ENCODE results near the gene NCF4. TPM values are rescaled to one million over a fixed set of nuclear protein-coding genes. Genes with fewer than 3 reads are reported as not detected.

The NCF4 gene
- total and polyA plus RNA-seq, 5 experiments from 2014 or later, result 0.39 to 3.1 (median 1.7) TPM; not detected in 1

DNA sequence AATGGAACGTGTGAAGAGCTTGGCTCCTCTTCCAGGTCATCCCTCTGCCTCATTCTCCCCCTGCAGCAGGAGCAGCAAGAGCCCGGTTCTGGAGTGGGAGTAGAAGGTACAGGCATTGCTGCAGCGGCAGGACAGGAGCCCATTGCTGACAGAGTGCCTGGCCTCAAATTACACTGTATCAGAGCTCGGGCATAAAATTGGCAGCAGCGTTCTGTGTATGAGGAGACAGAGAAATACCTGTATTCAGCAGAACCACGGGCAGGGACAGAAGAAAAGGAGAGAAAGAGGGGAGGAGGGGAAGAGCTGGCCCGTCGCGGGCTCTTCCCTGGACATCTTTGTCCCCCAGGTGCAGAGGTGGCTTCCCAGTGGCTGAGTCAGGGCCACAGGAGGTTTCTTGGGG, 2.6 kb upstream of the NCF4 start:
- ATAC-seq (no peak), DNase-seq (no peak)
- Mint-ChIP-seq H3K36me3 (peaks cover 0 to under 1% (median 0%) of the 10 kb centered on the region in 3 donors), H3K27me3 (peaks cover 2 to 10% (median 4%) of the 10 kb centered on the region in 5 donors), H3K27ac (no peak overlapping the region), H3K4me3 (no peak overlapping the region), H3K9me3 (peaks cover 0 to under 1% (median 0%) of the 10 kb centered on the region in 9 donors), H3K4me1 (peaks cover 6 to 40% (median 22%) of the 10 kb centered on the region in 4 donors)
- POLR2A ChIA-PET, result no interaction called here

DNA sequence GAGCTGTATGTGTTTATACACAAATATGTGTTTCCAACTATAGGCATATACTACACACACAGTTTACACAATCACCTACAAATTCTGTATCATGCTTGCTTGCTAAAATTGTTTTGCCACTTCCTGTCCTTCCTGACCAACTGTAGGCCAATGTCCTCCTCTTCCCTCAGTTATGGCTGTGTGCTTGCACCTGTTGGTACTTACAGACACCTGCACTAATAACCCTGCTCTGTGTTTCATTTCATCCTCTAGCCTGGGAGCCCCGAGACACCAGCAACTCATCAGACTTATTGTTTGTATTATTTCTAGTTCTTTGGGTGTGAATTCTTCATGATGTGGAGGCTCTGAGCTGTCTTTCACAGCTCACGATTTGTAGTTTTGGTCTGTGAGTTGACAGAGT, 1.8 kb upstream of the NCF4 start:
- Mint-ChIP-seq H3K36me3 (no peaks in the 10 kb centered on the region), H3K27ac (no peak overlapping the region), H3K4me3 (no peak overlapping the region), H3K27me3 (peaks cover 2 to 10% (median 4%) of the 10 kb centered on the region in 5 donors), H3K4me1 (peaks cover 4 to 32% (median 15%) of the 10 kb centered on the region in 4 donors), H3K9me3 (no peaks in the 10 kb centered on the region)
- DNase-seq, result no peak
- no peak for ATAC-seq
- POLR2A ChIA-PET, result no interaction called here

DNA sequence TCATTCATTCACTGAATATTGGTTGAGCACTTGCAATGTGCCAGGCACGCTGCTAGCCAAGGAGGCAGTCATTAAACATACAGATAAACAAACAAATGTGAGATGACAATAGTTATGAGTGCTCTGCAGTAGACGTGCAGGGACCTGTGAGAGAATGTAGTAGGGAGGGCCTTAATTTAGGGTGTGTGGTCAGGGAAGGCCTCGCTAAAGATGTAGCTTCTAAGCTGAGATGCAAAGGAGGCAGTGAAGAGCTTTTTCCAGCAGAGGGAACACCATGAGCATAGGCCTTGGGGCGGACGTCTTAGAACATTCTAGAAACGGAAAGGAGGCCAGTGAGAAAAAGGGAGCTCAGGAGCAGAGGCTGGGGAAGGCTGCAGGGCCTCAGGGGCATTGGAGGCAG, 789 bp upstream of the NCF4 start:
- Mint-ChIP-seq H3K27me3 (peaks cover 2 to 10% (median 4%) of the 10 kb centered on the region in 5 donors), H3K36me3 (no peaks in the 10 kb centered on the region), H3K4me3 (peak overlapping the region in 1 of 10 donors; percentile 74), H3K9me3 (peaks cover 0 to 2% (median 0%) of the 10 kb centered on the region in 9 donors), H3K4me1 (peaks cover 4 to 35% (median 14%) of the 10 kb centered on the region in 4 donors), H3K27ac (peak overlapping the region in 5 of 10 donors; percentile 19 to 85 (median 60))
- no peak for ATAC-seq
- POLR2A ChIA-PET, result no interaction called here
- no peak for DNase-seq

DNA sequence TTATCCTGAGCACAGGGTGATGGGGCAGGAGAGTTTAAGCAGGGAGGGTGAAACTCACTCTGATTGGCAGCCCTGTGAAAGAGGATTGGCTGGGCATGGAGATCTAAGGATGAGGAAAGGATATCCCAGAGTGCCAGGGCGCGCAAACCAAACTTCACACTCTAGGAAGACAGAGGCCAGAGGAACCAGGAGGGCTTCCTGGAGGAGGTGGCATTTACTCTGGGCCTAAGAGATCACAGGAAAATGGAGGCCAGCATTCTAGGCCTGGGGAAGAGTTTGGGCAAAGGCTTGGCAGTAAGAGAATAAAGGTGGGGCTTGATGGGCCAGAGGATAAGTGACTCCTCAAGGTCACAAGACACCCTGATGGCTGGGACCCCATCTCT, 377 bp upstream of the NCF4 start:
- H3K27me3 Mint-ChIP-seq, result peaks cover 2 to 10% (median 4%) of the 10 kb centered on the region in 5 donors
- ATAC-seq (no peak), DNase-seq (no peak)
- peak overlapping the region in 1 of 10 donors; percentile 74 for H3K4me3 Mint-ChIP-seq
- peaks cover 0 to 2% (median 0%) of the 10 kb centered on the region in 9 donors for H3K9me3 Mint-ChIP-seq
- H3K4me1 Mint-ChIP-seq, result peaks cover 4 to 35% (median 14%) of the 10 kb centered on the region in 4 donors
- H3K36me3 Mint-ChIP-seq, result no peaks in the 10 kb centered on the region
- POLR2A ChIA-PET, result no interaction called here
- peak overlapping the region in 4 of 10 donors; percentile 51 to 85 (median 70) for H3K27ac Mint-ChIP-seq

DNA sequence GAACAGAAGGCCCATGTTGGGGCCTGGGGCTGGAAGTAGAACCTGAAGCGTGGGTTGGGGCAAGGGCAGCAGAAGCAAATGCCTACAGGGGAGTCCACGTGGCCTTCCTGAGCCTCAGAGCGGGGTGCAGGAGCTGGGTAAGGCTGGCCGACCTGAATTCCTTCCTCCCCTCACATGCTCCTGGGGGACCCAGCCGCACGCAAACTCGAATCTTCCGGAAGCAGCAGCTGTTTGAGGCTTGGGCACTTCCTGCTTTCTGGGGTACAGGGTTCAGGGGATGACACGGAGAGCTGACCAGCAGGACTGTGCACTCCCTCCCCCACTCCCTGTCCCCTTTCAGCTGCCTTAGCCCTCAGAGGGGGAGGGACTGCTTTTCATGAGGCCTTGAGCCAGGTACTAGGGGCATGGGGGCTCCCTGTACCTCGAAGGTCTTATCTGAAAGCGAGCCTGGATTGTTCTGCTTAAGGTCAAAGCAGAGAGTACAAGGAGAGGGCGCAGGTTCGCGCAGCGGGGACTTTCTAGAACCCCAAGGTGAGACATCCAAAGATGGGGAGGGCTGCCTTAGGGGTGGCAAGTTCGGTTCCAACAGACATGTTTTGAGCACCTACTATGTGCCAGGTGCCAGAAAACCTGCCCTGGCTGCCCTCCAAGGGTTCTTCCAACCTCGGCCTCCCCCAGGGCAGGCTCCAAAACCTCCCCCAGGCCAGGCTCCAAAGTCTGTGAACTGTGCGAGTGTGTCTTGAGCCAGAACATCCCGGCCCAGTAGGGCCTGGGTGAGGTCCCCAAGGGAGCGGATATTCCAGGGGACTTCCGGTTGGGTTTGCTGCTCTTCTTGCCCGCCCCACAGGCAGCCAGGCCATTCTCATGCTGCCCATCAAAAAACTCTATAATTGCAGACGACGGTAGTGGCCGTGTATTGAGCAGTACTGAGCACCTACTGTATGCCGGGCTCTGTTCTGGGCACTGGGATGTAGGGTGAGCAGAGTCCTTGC, 1.7 kb downstream of the NCF4 start:
- DNase-seq (no peak), ATAC-seq (no peak)
- Mint-ChIP-seq H3K27ac (peak overlapping the region in 1 of 10 donors; percentile 61), H3K36me3 (no peaks in the 10 kb centered on the region), H3K27me3 (peaks cover 0 to 16% (median 0%) of the 10 kb centered on the region in 5 donors), H3K4me3 (peak overlapping the region in 1 of 10 donors; percentile 74), H3K4me1 (peaks cover 1 to 30% (median 4%) of the 10 kb centered on the region in 4 donors), H3K9me3 (peaks cover 0 to 2% (median 0%) of the 10 kb centered on the region in 9 donors)
- POLR2A ChIA-PET, result no interaction called here

DNA sequence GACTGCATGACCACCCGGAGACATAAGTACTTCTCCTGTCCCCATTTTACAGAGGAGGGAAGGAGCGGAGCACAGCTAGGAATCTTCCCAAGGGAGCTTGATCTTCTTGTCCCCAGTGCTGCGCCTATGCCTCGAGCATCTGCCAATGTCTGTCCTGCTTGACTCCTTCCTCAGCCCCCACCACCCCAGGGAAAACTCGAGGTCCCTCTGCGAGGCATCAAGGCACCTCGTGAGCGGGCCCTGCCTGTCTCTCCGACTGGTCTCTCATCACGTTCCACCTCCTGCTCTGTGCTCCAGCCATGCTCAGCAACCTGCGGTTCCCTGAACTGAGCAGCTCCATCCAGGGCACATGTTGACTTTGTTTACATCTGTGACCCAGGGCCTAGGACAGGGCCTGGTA, 2.5 kb downstream of the NCF4 start:
- Mint-ChIP-seq H3K27me3 (peaks cover 0 to 16% (median 0%) of the 10 kb centered on the region in 5 donors), H3K36me3 (no peaks in the 10 kb centered on the region), H3K27ac (no peak overlapping the region), H3K4me1 (peaks cover 1 to 30% (median 4%) of the 10 kb centered on the region in 4 donors), H3K9me3 (peaks cover 0 to 2% (median 0%) of the 10 kb centered on the region in 9 donors), H3K4me3 (no peak overlapping the region)
- POLR2A ChIA-PET, result no interaction called here
- DNase-seq (no peak), ATAC-seq (no peak)

DNA sequence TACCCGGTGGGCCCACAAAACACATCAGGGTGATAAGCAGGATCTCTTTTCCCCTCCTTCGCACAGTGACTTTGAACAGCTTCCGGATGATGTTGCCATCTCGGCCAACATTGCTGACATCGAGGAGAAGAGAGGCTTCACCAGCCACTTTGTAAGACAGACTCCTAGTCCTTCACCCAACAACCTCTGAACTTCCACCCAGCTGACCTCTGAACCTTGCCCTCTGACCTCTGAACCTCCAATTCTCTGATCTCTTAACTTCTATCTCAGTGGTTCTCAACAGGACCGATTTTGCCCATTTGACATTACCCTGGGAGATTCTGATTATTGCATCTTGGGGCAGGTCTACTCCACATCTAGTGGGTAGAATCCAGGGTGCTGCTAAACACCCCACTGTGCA, 3.2 kb downstream of the NCF4 start:
- H3K27me3 Mint-ChIP-seq, result peaks cover 0 to 16% (median 0%) of the 10 kb centered on the region in 5 donors
- POLR2A ChIA-PET, result no interaction called here
- H3K27ac Mint-ChIP-seq, result no peak overlapping the region
- H3K9me3 Mint-ChIP-seq, result peaks cover 0 to 2% (median 0%) of the 10 kb centered on the region in 9 donors
- H3K4me1 Mint-ChIP-seq, result peaks cover 1 to 30% (median 4%) of the 10 kb centered on the region in 4 donors
- no peak for DNase-seq
- no peaks in the 10 kb centered on the region for H3K36me3 Mint-ChIP-seq
- ATAC-seq, result no peak
- no peak overlapping the region for H3K4me3 Mint-ChIP-seq

DNA sequence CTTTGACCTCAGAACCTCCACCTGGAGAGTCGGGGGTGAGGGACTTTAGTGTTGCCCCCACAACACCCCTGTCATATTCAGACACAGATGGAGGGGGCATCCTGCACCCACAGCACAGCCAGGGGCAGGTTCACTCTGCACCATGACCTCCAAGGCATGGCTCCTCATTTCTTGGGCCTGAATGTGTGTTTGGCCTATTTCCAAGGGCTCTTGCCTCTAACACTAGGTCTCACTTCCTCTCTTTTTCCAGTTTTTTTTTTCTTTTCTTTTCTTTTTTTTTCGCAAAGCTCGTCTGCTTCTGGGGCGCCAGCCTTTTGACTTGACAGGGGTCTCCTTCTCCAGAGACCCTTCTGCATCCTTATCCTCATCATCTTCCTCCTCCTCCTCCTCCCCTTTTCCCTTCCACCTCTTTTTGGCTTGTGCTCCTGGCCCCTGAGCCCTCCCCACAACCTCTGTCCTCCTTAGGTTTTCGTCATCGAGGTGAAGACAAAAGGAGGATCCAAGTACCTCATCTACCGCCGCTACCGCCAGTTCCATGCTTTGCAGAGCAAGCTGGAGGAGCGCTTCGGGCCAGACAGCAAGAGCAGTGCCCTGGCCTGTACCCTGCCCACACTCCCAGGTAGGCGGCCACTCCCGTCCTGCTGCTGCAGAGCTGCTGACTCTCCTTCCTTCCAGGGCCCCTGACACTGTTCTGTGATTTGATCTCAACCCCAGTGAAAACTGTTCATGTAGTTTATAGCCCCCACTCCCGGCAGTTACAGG, 3.8 kb downstream of the NCF4 start:
- DNase-seq (no peak), ATAC-seq (no peak)
- Mint-ChIP-seq H3K27ac (peak overlapping the region in 1 of 10 donors; percentile 28), H3K4me3 (no peak overlapping the region), H3K4me1 (peaks cover 1 to 30% (median 4%) of the 10 kb centered on the region in 4 donors), H3K36me3 (no peaks in the 10 kb centered on the region), H3K9me3 (peaks cover 0 to 2% (median 0%) of the 10 kb centered on the region in 9 donors), H3K27me3 (peaks cover 0 to 16% (median 0%) of the 10 kb centered on the region in 5 donors)
- POLR2A ChIA-PET, result no interaction called here

DNA sequence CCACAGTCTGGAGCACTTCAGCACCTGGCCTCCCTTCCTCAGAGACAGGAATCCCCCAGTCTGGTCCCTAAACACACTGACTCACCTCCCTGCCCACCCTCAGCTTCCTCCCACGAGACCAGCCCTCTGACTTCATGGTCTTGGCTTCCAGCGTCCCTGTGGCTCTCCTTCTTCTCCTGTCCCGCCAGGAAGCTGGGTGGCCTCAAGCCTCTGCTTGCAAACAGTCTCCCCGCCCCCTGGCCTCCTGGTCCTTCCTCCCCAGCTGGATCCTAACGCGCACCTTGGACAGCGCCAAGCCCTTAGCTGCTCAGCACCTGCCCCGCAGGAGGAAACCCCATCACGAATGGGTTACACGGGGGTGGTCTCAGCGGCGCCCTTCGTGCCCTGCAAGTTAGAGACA, 4.5 kb downstream of the NCF4 start:
- POLR2A ChIA-PET, result no interaction called here
- H3K27me3 Mint-ChIP-seq, result peaks cover 0 to 16% (median 0%) of the 10 kb centered on the region in 5 donors
- no peaks in the 10 kb centered on the region for H3K36me3 Mint-ChIP-seq
- ATAC-seq, result no peak
- H3K4me3 Mint-ChIP-seq, result no peak overlapping the region
- no peak for DNase-seq
- H3K9me3 Mint-ChIP-seq, result peaks cover 0 to 2% (median 0%) of the 10 kb centered on the region in 9 donors
- H3K4me1 Mint-ChIP-seq, result peaks cover 1 to 24% (median 3%) of the 10 kb centered on the region in 4 donors
- peak overlapping the region in 1 of 10 donors; percentile 28 for H3K27ac Mint-ChIP-seq

DNA sequence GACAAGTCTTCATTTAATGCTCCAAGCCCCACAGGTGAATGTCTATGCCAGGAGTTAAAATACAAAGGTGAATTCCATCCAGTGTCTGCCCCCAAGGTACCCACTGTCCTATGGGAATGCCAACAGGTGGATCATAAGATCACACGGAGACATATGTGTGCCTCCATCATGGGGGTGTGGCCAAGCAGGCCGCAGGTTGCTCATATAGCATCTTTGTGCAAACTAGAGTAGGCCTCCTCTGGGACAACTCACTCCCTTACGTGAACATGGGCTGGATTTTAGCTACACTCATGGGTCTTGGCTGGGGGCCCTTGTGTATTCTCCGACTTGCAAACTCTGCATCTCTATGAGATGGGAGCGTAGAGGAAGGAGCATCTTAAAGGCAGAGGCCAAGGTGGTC, 6.9 kb downstream of the NCF4 start:
- ATAC-seq, result no peak
- Mint-ChIP-seq H3K27me3 (peaks cover 0 to 16% (median 0%) of the 10 kb centered on the region in 5 donors), H3K36me3 (no peaks in the 10 kb centered on the region), H3K4me3 (no peak overlapping the region), H3K9me3 (peaks cover 0 to 2% (median 0%) of the 10 kb centered on the region in 9 donors), H3K4me1 (peaks cover 0 to 3% (median under 1%) of the 10 kb centered on the region in 4 donors), H3K27ac (no peak overlapping the region)
- no peak for DNase-seq
- POLR2A ChIA-PET, result no interaction called here

DNA sequence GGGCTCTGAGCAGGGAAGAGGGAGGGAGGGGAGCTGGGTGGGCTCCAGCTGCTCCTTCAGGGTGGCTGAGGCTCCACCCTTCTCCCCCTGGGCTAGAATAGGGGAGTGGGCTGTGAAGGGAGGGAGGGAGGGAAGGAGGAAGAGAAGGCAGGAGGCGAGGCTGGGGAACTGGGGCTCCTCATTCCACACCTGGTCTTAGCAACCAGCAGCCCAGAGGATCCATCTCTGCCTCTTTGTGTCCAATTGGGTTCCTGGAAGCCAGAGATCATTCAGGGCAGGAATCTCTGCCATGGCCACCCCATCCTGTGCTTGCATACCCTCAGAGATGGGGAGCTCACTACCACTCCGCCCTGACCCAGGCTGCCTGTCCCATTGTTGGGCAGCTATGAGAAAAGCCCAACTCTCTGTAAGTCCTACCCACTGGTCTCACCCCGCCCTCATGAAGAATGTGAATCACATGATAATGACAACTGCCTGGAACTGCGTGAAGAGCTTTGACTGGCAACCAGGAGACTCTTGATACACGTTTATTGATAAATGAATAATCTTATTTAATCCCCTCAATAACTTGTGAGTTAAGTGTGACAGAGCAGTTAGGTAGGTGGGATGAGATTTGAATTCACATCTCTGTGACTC, 7.9 kb downstream of the NCF4 start:
- POLR2A ChIA-PET, result no interaction called here
- H3K36me3 Mint-ChIP-seq, result no peaks in the 10 kb centered on the region

DNA sequence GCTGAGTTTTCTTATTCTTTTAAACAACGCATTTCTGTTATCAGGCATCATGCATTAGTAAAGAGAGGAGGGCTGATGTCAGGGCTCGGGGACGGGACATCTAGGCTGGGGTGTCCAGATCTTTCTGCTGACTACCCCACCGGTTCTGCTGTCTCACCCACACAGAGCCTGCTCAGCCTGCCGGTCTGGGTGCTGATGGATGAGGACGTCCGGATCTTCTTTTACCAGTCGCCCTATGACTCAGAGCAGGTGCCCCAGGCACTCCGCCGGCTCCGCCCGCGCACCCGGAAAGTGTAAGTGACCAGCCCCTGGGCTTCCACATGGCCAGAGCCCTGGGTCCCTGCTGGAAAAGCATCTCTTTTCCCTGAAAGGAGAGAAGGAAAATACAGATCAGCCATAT, 9.4 kb downstream of the NCF4 start:
- Mint-ChIP-seq H3K27me3 (peaks cover 0 to 16% (median 0%) of the 10 kb centered on the region in 5 donors), H3K4me1 (peaks cover 0 to 7% (median under 1%) of the 10 kb centered on the region in 4 donors), H3K9me3 (no peaks in the 10 kb centered on the region), H3K36me3 (no peaks in the 10 kb centered on the region), H3K27ac (no peak overlapping the region), H3K4me3 (no peak overlapping the region)
- POLR2A ChIA-PET, result no interaction called here
- ATAC-seq, result no peak
- no peak for DNase-seq

More for the DNA sequence above, 7.9 kb downstream of the NCF4 start:
- H3K4me1 Mint-ChIP-seq, result peaks cover 0 to 5% (median under 1%) of the 10 kb centered on the region in 4 donors
- no peak overlapping the region for H3K27ac Mint-ChIP-seq
- H3K27me3 Mint-ChIP-seq, result peaks cover 0 to 16% (median 0%) of the 10 kb centered on the region in 5 donors
- no peak overlapping the region for H3K4me3 Mint-ChIP-seq
- no peak for DNase-seq
- H3K9me3 Mint-ChIP-seq, result peaks cover 0 to 2% (median 0%) of the 10 kb centered on the region in 9 donors
- no peak for ATAC-seq

Data from naive thymus-derived CD8-positive, alpha-beta T cell (primary cell).